WTC11 (cell line): ENCODE results near the gene NNAT. TPM values are rescaled to one million over a fixed set of nuclear protein-coding genes. Genes with fewer than 3 reads are reported as not detected.
A peak's percentile ranks its signal among the peaks of the same experiment; 100 is the strongest.

Experiments used
- ATAC-seq: fragments of 200-7000 bp; cut with Tn5 transposase; 2 replicates; pipeline ENCODE4 v1.10.0; 2021; ENCODE audit warnings: mild to moderate bottlenecking, moderate library complexity
- CTCF ChIA-PET: fragments of 300-600 bp; sonication (Branson Sonifier 250); formaldehyde crosslinking; loops from one replicate; lab custom pipeline; 2021; ENCODE audit warnings: antibody characterized with exemption; lab: Charles Lee
- POLR2A ChIA-PET: fragments of 350-600 bp; sonication (Branson Sonifier 250); formaldehyde crosslinking; loops from one replicate; lab custom pipeline; 2021; ENCODE audit warnings: antibody characterized with exemption; lab: Charles Lee
- DNase-seq: peaks from one replicate; pipeline ENCODE4 v3.0.0; 2021; ENCODE audit warnings: low spot score
- H3K27ac Mint-ChIP-seq: 2 replicates; pipeline ENCODE4 v1.8.0; 2021; ENCODE audit warnings: mixed read lengths
- H3K27me3 Mint-ChIP-seq: 2 replicates; pipeline ENCODE4 v1.8.0; 2021; ENCODE audit warnings: low read depth, mild to moderate bottlenecking, moderate library complexity, mixed read lengths
- H3K36me3 Mint-ChIP-seq: 2 replicates; pipeline ENCODE4 v1.8.0; 2021; ENCODE audit warnings: mixed read lengths
- H3K4me1 Mint-ChIP-seq: 2 replicates; pipeline ENCODE4 v1.8.0; 2022; ENCODE audit warnings: mixed read lengths
- H3K4me3 Mint-ChIP-seq: 2 replicates; pipeline ENCODE4 v1.8.0; 2021; ENCODE audit warnings: mild to moderate bottlenecking, moderate library complexity, mixed read lengths
- H3K9me3 Mint-ChIP-seq: 2 replicates; pipeline ENCODE4 v1.8.0; 2021; ENCODE audit warnings: mixed read lengths
- ATF1 ChIP-seq: sonication (generic); formaldehyde crosslinking; IDR thresholded peaks from 2 replicates; pipeline ENCODE4 v1.8.1; 2023; ENCODE audit warnings: mild to moderate bottlenecking, moderate library complexity, missing genetic modification reagents
- CDX4 ChIP-seq: fragments of 250-450 bp; sonication (Bioruptor Pico); IDR thresholded peaks from 2 replicates; pipeline ENCODE4 v1.9.0; 2021; ENCODE audit warnings: moderate library complexity, mild to moderate bottlenecking, inconsistent platforms, borderline replicate concordance
- CREB1 ChIP-seq: sonication (generic); formaldehyde crosslinking; IDR thresholded peaks from 2 replicates; pipeline ENCODE4 v1.8.0; 2023; ENCODE audit warnings: mild to moderate bottlenecking, missing genetic modification reagents
- EMX1 ChIP-seq: fragments of 250-450 bp; sonication (Bioruptor Pico); IDR thresholded peaks from 2 replicates; pipeline ENCODE4 v1.8.0; 2021; ENCODE audit warnings: mild to moderate bottlenecking
- ESRRA ChIP-seq: sonication (generic); formaldehyde crosslinking; IDR thresholded peaks from 2 replicates; pipeline ENCODE4 v1.8.1; 2022; ENCODE audit warnings: mild to moderate bottlenecking, missing genetic modification reagents, borderline replicate concordance
- FOXK1 ChIP-seq: sonication (generic); formaldehyde crosslinking; IDR thresholded peaks from 2 replicates; pipeline ENCODE4 v1.8.0; 2022; ENCODE audit warnings: mild to moderate bottlenecking, moderate library complexity, missing genetic modification reagents
- GTF2I ChIP-seq: fragments of 250-450 bp; sonication (Bioruptor Pico); conservative IDR thresholded peaks from 2 replicates; pipeline ENCODE4 v1.4.0; 2021; ENCODE audit warnings: mild to moderate bottlenecking
- JUN ChIP-seq: sonication (generic); formaldehyde crosslinking; IDR thresholded peaks from 2 replicates; pipeline ENCODE4 v1.8.0; 2023; ENCODE audit warnings: mild to moderate bottlenecking, missing genetic modification reagents
- MYBL2 ChIP-seq: sonication (generic); formaldehyde crosslinking; IDR thresholded peaks from 2 replicates; pipeline ENCODE4 v1.8.1; 2023; ENCODE audit warnings: mild to moderate bottlenecking, moderate library complexity, missing genetic modification reagents
- NR3C1 ChIP-seq: sonication (generic); formaldehyde crosslinking; conservative IDR thresholded peaks from 2 replicates; pipeline ENCODE4 v1.8.1; 2023; ENCODE audit warnings: low read depth, mild to moderate bottlenecking, missing genetic modification reagents
- OVOL2 ChIP-seq: fragments of 250-450 bp; sonication (Bioruptor Pico); IDR thresholded peaks from 2 replicates; pipeline ENCODE4 v1.9.0; 2021; ENCODE audit warnings: mild to moderate bottlenecking, borderline replicate concordance
- PRDM15 ChIP-seq: sonication (generic); formaldehyde crosslinking; IDR thresholded peaks from 2 replicates; pipeline ENCODE4 v1.8.0; 2022; ENCODE audit warnings: missing genetic modification reagents
- RORB ChIP-seq: fragments of 250-450 bp; sonication (Bioruptor Pico); IDR thresholded peaks from 2 replicates; pipeline ENCODE4 v1.9.0; 2021; ENCODE audit warnings: mild to moderate bottlenecking
- ZBTB43 ChIP-seq: sonication (generic); formaldehyde crosslinking; IDR thresholded peaks from 2 replicates; pipeline ENCODE4 v1.8.1; 2023; ENCODE audit warnings: mild to moderate bottlenecking, missing genetic modification reagents
- ZNF396 ChIP-seq: fragments of 250-450 bp; sonication (Bioruptor Pico); IDR thresholded peaks from 2 replicates; pipeline ENCODE4 v1.8.0; 2021; ENCODE audit warnings: mild to moderate bottlenecking, moderate library complexity, borderline replicate concordance
- ZNF671 ChIP-seq: fragments of 250-450 bp; sonication (Bioruptor Pico); IDR thresholded peaks from 2 replicates; pipeline ENCODE4 v1.8.0; 2021; ENCODE audit warnings: mild to moderate bottlenecking
- ZSCAN18 ChIP-seq: fragments of 250-450 bp; sonication (Bioruptor Pico); IDR thresholded peaks from 2 replicates; pipeline ENCODE4 v2.1.2; 2022; ENCODE audit warnings: mild to moderate bottlenecking, moderate library complexity
- total RNA-seq: library from RNA; stranded (reverse); gene quantifications from 3 replicates; pipeline ENCODE4 v1.2.3, GENCODE V29; 2021

Gene NNAT
- total RNA-seq, 1 experiment from 2014 or later = 90.0 TPM

- ChIA-PET CTCF (interaction anchor here (1.2 to 1.9 kb wide), 3 partner anchors 27 to 132 kb away, joined by 3 to 5 read pairs (median 4); no protein-coding TSS in a partner anchor), POLR2A (interaction anchor here (0.6 to 0.7 kb wide), 2 partner anchors 16 to 801 kb away, joined by 4 to 5 read pairs; no protein-coding TSS in a partner anchor)
- DNase-seq = no peak
- Mint-ChIP-seq H3K4me3 (no peak overlapping the region), H3K27me3 (no peaks in the 10 kb centered on the region), H3K4me1 (peaks cover 57% of the 10 kb centered on the region), H3K36me3 (peaks cover 36% of the 10 kb centered on the region), H3K9me3 (no peaks in the 10 kb centered on the region), H3K27ac (peak overlapping the region; percentile 31)
- no peak for TF ChIP-seq ZNF671 (CRISPR knock-in tag)
- no peak for TF ChIP-seq RORB
- no peak for TF ChIP-seq MYBL2 (CRISPR knock-in tag)
- no peak for TF ChIP-seq NR3C1
- no peak for TF ChIP-seq ZSCAN18 (CRISPR knock-in tag)
- TF ChIP-seq PRDM15 = no peak
- TF ChIP-seq ESRRA = no peak
- TF ChIP-seq OVOL2 (CRISPR knock-in tag) = no peak
- no peak for TF ChIP-seq CDX4 (CRISPR knock-in tag)
- no peak for TF ChIP-seq CREB1 (CRISPR knock-in tag)
- TF ChIP-seq ATF1 = no peak
- TF ChIP-seq ZNF396 (CRISPR knock-in tag) = no peak
- no peak for TF ChIP-seq GTF2I
- TF ChIP-seq FOXK1 = no peak
- no peak for TF ChIP-seq ZBTB43 (CRISPR knock-in tag)
- no peak for TF ChIP-seq EMX1 (CRISPR knock-in tag)
- no peak for ATAC-seq
Observed at GRCh38 chr20:37516811-37517750, 4.0 kb upstream of the NNAT start.

GRCh38 chr20:37518059-37518458 lies 3.0 kb upstream of the NNAT start:
- Mint-ChIP-seq H3K27ac (peak overlapping the region; percentile 31), H3K9me3 (no peaks in the 10 kb centered on the region), H3K4me1 (peaks cover 62% of the 10 kb centered on the region), H3K4me3 (no peak overlapping the region), H3K36me3 (peaks cover 36% of the 10 kb centered on the region), H3K27me3 (no peaks in the 10 kb centered on the region)
- POLR2A ChIA-PET = interaction anchor here (0.6 kb wide), 1 partner anchor 802 kb away, joined by 5 read pairs; no protein-coding TSS in a partner anchor
- CTCF ChIA-PET = no interaction called here
- TF ChIP-seq JUN (CRISPR knock-in tag) = no peak
- no peak for DNase-seq
- no peak for ATAC-seq
